ENCODE data around the gene CXXC4. TPM values are rescaled to one million over a fixed set of nuclear protein-coding genes. Genes with fewer than 3 reads are reported as not detected.

CXXC4 gene
- total RNA-seq, 2 donors from 2014 or later: 0.79 to 1.5 TPM

DNA sequence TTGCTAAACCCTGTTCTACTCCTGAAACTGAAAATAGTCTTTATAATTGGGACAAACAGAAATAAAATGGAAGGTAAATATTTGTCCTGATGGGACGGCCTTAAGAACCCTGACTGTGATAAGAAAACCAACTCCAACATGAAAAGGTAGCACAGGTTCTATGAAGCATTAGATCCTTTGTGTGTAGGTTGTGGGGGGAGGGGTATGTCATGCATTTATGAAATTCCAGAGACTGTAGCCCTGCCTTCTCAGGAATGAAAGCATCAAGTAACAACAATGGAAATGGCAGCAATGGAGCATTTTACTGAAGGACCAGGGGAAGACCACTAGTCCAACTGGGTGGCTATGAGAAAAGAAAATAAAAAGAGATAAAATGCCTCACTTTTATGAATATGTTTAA is 23.9 kb downstream of the CXXC4 start:
- intact Hi-C loops (cut with DNase I): no loop called here
- Histone ChIP-seq H3K4me1 (no peaks in the 10 kb centered on the region), H3K36me3 (no peaks in the 10 kb centered on the region), H3K27ac (no peak overlapping the region), H3K27me3 (no peaks in the 10 kb centered on the region), H3K4me3 (no peak overlapping the region), H3K9ac (ENCODE audit: low read depth in 2 of 2, low read length in 2 of 2) (no peak overlapping the region), H3K9me3 (no peaks in the 10 kb centered on the region)
- TF ChIP-seq, protein P1, sequence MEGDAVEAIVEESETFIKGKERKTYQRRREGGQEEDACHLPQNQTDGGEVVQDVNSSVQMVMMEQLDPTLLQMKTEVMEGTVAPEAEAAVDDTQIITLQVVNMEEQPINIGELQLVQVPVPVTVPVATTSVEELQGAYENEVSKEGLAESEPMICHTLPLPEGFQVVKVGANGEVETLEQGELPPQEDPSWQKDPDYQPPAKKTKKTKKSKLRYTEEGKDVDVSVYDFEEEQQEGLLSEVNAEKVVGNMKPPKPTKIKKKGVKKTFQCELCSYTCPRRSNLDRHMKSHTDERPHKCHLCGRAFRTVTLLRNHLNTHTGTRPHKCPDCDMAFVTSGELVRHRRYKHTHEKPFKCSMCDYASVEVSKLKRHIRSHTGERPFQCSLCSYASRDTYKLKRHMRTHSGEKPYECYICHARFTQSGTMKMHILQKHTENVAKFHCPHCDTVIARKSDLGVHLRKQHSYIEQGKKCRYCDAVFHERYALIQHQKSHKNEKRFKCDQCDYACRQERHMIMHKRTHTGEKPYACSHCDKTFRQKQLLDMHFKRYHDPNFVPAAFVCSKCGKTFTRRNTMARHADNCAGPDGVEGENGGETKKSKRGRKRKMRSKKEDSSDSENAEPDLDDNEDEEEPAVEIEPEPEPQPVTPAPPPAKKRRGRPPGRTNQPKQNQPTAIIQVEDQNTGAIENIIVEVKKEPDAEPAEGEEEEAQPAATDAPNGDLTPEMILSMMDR (IDR thresholded peaks at IDR 0.05): no peak
- DNase-seq: no peak

DNA sequence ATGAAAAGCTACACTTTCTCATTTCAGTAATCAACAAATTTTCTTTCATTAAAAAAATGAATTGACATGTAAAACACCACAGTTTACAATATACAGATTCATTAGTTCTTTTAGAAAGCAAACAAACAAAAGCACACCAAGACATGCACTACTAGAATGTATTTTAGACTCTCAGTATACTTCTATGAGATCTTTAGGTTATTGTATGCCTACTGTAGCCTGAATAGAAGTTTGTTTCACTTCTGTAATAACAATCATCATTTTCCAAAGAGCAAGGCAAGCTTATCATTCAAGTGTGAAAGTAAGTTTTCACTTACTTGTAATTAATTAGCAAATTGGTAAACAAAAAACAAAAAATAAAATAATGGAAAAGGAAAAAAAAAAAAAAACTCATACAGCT is 24.9 kb downstream of the CXXC4 start:
- H3K9me3 ChIP-seq: no peaks in the 10 kb centered on the region
- TF ChIP-seq, protein P1 (IDR thresholded peaks at IDR 0.05): no peak
- intact Hi-C loops (cut with DNase I): no loop called here
- H3K36me3 ChIP-seq: no peaks in the 10 kb centered on the region
- no peak overlapping the region for H3K4me3 ChIP-seq
- H3K9ac ChIP-seq (ENCODE audit: low read depth in 2 of 2, low read length in 2 of 2): no peak overlapping the region
- H3K27me3 ChIP-seq: no peaks in the 10 kb centered on the region
- no peaks in the 10 kb centered on the region for H3K4me1 ChIP-seq
- H3K27ac ChIP-seq: no peak overlapping the region
- no peak for DNase-seq

DNA sequence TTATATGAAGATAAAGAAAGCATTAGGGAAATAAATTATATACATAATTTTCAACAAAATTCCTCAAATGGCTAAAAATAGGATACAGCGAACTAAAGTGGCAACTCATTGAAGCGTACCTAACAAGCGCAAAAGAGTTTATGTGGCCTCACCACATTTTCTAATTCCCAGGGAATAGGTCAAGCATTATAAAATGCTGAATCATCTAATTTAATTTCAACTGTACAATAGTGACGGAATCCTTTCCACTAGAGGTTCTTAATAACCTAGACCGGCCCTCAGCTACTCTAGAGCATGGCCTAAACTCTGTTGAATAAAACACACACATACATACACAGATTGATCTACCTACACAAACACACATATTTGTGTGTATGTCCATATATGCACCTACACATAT is 29.1 kb downstream of the CXXC4 start:
- intact Hi-C loops (cut with DNase I): no loop called here
- Histone ChIP-seq H3K9me3 (no peaks in the 10 kb centered on the region), H3K4me3 (no peak overlapping the region), H3K27me3 (no peaks in the 10 kb centered on the region), H3K9ac (ENCODE audit: low read depth in 2 of 2, low read length in 2 of 2) (no peak overlapping the region), H3K36me3 (no peaks in the 10 kb centered on the region), H3K4me1 (no peaks in the 10 kb centered on the region), H3K27ac (no peak overlapping the region)
- no peak for DNase-seq
- TF ChIP-seq, protein P1 (IDR thresholded peaks at IDR 0.05): no peak

DNA sequence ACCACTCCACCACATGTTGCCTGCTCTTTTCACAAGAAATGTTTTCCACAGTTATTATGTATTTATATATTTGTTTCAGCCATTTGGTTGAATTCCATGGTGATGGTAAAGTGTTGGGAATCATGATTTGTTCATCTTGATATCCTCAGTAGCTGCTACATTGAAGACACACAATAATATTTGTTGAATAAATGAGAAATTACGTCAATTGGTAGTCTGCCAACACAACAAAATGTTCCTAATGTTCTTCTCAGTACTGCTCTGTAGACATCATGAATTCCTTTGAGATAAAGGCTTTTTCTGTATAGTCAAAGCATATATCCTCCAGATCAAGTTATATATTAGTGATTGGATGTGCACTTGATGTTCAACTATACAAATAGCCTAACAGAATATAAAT is 29.5 kb downstream of the CXXC4 start:
- DNase-seq: no peak
- H3K27me3 ChIP-seq: no peaks in the 10 kb centered on the region
- intact Hi-C loops (cut with DNase I): no loop called here

DNA sequence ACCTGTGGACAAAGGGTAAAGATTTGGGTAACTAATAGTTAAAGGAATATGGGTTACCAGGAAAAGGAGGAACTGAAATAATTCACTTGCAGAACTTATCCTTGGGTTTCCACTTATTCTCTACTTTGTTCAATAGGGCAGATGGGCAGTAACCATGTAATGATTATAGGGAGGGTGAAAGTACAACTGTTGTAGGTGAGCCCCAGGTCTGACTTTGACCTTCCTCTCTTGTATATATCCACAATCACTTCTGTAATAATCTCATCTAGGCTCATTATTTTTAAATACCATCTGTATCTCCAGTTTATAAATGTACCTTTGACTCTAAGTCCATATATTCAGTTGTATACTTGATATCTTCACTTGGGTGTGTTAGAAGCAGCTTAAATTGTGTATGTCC is 32.1 kb downstream of the CXXC4 start:
- intact Hi-C loops (cut with DNase I): no loop called here
- H3K27me3 ChIP-seq: no peaks in the 10 kb centered on the region
- no peak overlapping the region for H3K9ac ChIP-seq (ENCODE audit: low read depth in 2 of 2, low read length in 2 of 2)
- TF ChIP-seq, protein P1 (IDR thresholded peaks at IDR 0.05): no peak
- H3K27ac ChIP-seq: no peak overlapping the region
- no peak for DNase-seq
- H3K4me1 ChIP-seq: no peaks in the 10 kb centered on the region
- H3K9me3 ChIP-seq: no peaks in the 10 kb centered on the region
- no peak overlapping the region for H3K4me3 ChIP-seq
- no peaks in the 10 kb centered on the region for H3K36me3 ChIP-seq

More for the DNA sequence above, 29.5 kb downstream of the CXXC4 start:
- Histone ChIP-seq H3K9ac (ENCODE audit: low read depth in 2 of 2, low read length in 2 of 2) (no peak overlapping the region), H3K27ac (no peak overlapping the region), H3K4me1 (no peaks in the 10 kb centered on the region), H3K4me3 (no peak overlapping the region), H3K36me3 (no peaks in the 10 kb centered on the region), H3K9me3 (no peaks in the 10 kb centered on the region)
- TF ChIP-seq, protein P1 (IDR thresholded peaks at IDR 0.05): no peak
